HG03460 (cell line): ENCODE measurements around the gene HAO1.
"Not testable (repeated sequence)": the region's sequence is repeated elsewhere in the genome, so short reads cannot be mapped to it uniquely, and the experiment has no call there.

Experiments
- ATAC-seq: cut with Tn5 transposase; IDR thresholded peaks from one replicate; pipeline ENCODE4 v1.9.1; 2021; ENCODE audit not compliant: unreplicated experiment

Gene HAO1

GRCh38 chr20:7940341-7940740 lies at the start of gene HAO1:
Gene HAO1 (minus strand): TSS chr20:7940458. CDS start chr20:7940422, 36 bp downstream.
- ATAC-seq: no peak

GRCh38 chr20:7989379-7989778 lies 49.1 kb upstream of the HAO1 start:
- ATAC-seq: no peak

- ATAC-seq: no peak
Measured at GRCh38 chr20:7985916-7986315, 45.7 kb upstream of the HAO1 start.

DNA sequence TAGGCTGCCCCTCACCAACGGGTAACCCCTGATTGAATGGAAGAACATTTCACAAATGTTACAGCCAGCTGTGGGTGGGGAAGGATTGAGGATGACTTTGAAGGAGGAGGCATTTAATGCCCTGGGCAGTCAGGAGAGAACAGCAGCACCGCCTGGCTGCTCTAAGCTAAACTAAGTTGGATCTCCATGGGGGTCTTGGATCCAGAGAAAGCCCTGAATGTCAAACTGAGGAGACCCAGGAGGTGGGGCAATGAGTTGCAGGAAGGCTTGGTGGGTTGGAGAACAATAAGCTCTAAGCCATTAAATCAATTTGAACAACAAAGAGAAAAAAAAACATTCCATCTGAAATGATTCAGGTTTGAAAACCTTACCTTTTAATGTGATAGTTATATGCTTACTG lies 43.9 kb upstream of the HAO1 start:
- no peak for ATAC-seq

GRCh38 chr20:7981374-7981773 lies 41.1 kb upstream of the HAO1 start:
- ATAC-seq: peak; percentile 49

- ATAC-seq: peak; percentile 80
Measured at GRCh38 chr20:7980332-7981046, 40.2 kb upstream of the HAO1 start.

GRCh38 chr20:7977709-7978108 lies 37.5 kb upstream of the HAO1 start:
- no peak for ATAC-seq

GRCh38 chr20:7975851-7976414 lies 35.7 kb upstream of the HAO1 start:
- no peak for ATAC-seq

- ATAC-seq: no peak
Measured at GRCh38 chr20:7974785-7975435, 34.7 kb upstream of the HAO1 start.

DNA sequence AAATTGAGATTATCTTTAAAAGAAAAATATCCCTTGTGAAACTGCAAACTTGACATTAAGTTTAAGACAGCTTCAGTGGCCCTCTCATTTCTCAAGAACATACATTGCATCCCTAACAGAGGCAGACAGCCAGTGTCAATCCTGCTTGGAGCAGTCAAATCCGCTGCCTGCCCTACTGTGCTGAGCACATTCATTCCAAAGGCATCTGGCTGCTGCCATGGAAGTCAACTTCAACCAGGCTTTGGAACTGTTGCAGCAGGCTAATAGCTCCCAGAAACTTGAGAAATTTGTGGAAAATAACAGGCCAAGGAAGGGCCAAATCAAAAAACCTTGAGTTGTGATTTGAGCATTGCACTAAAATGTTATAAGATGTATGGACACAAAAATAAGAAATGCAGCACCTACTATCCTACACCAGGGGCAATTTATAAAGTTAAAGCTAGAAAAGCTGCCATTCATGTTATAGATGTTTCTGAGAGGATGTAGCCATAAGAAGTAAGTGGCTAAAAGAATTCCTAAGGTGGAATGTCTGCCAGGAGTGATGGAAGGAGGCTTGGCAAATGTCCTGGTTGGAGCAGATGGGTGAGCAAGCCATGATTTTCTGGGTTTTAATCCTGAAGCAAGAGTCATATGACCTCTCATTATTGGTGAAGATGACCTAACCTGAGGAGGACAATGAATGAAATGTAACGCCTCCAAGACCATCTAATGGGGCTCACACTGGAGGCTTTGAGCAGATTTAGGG lies 31.4 kb upstream of the HAO1 start:
- no peak for ATAC-seq

DNA sequence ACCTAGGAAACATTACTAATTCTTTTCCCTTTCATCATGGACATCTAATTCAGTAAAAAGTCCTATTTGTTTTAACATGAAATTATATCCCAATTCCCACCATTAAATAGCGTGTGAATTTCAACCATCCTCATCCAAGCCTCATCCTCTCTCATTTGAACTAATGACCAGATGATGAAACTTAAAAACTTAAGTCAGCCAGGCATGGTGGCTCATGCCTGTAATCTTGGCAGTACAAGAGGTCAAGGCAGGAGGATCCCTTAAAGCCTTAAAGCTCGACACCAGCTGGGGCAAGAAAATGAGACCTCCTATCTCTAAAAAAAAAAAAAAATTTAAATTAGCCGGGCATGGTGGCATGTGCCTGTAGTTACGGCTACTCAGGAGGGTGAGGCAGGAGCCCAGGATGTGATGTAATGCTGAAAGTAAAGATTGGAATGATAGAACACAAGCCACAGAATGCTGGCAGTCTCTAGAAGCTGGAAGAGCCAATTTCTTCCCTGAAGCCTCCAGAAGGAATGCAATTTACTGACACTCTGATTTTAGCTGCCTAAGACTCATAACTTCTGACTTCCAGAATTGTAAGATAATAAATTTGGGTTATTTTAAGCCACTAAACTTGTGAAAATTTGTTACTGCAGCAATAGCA lies 27.1 kb upstream of the HAO1 start:
- no peak for ATAC-seq

DNA sequence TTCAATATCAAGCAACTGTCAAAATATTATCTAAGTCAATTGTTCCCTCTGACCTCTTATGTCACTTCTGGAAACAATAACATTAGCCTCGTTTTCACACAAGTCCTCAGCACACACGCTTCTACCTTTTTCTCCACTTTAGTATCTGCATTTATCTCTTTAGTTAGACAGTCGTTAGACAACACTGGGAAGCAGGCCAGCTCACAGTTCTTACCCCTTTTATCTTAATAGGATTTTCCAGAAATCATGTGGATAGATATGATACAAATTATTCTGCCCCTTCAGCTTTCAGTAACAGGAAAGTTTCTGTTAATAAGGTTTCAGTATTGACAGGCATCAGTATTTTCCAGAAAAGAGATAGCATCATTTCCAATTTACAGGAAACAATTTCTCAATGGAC lies 25.9 kb upstream of the HAO1 start:
- no peak for ATAC-seq

GRCh38 chr20:7959484-7959883 lies 19.2 kb upstream of the HAO1 start:
- ATAC-seq: no peak

DNA sequence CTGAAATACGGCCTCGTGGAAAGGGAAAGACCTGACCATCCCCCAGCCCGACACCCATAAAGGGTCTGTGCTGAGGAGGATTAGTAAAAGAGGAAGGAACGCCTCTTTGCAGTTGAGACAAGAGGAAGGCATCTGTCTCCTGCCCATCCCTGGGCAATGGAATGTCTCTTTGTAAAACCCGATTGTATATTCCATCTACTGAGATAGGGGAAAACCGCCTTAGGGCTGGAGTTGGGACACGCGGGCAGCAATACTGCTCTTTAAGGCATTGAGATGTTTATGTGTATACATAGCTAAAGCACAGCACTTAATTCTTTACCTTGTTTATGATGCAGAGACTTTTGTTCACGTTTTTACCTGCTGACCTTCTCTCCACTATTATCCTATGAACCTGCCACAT lies 16.3 kb upstream of the HAO1 start:
- not testable (repeated sequence) for ATAC-seq

GRCh38 chr20:7950387-7950786 lies 10.1 kb upstream of the HAO1 start:
- no peak for ATAC-seq

GRCh38 chr20:7943891-7944290 lies 3.6 kb upstream of the HAO1 start:
- ATAC-seq: no peak

DNA sequence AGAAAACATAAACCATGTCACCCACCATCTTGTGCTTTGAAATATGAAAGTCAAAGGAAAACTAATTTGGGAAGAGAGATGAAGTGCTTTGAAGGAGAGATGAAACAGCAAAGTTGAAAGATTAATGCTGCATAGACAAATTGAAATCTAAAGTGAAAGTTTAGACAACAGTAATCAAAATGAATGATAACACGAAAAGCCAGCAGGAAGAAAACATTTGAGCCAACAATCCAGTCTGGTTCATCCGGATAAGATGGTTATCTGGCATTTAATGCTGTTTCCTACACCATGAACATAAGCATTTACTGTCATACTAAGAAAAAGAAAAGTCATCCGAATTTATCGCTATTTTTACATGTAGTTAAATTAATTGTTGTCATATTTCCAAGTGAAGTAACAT lies 595 bp downstream of the HAO1 start:
- no peak for ATAC-seq

DNA sequence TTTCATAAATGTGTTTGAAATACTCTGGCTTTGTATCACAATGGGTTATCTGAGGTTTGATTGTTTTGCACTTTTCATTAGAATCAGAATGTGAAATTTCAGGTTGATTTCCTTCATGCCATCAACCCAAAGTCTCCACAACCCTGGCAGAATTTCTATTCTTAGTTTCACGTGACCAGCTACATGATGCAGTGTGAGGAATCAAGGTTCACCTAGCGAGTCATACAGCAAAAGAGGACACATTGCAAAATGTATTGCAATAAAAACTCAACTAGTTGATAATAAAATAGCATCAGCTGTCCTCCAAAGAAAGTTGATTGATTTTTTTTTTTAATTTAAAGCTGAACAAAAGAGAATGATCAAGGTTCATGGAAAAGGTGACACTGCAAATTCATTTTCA lies 2.2 kb downstream of the HAO1 start:
- ATAC-seq: no peak

- no peak for ATAC-seq
Measured at GRCh38 chr20:7937328-7937727, 2.9 kb downstream of the HAO1 start.

- peak; percentile 51 for ATAC-seq
Measured at GRCh38 chr20:7935027-7935551, 5.2 kb downstream of the HAO1 start.

DNA sequence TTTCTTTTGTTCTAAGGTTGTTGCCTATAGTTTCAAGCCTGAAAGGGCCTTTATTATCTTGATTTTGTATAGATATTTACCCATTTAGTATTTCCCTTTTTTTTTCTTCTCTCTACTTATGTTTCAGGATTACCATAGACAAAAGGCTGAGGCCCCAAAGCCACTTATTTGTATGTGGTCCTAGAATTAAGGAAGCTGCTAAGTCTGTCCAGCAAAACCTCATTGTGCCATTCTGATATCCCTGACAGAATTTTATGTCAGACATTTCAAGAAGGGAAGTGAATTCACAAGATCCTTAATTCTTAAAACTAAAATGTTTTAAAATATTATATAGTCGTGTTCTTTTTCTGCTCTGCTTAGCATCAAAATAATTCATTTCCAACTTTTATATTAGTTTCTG lies 6.9 kb downstream of the HAO1 start:
- no peak for ATAC-seq
